ENCODE measurements around the gene AMY2B.

- no peak for TF ChIP-seq EZH2 (IDR thresholded peaks at IDR 0.05; ENCODE audit: borderline replicate concordance, insufficient read depth, low read depth, low read length, poor library complexity, severe bottlenecking)
- TF ChIP-seq, protein P1, sequence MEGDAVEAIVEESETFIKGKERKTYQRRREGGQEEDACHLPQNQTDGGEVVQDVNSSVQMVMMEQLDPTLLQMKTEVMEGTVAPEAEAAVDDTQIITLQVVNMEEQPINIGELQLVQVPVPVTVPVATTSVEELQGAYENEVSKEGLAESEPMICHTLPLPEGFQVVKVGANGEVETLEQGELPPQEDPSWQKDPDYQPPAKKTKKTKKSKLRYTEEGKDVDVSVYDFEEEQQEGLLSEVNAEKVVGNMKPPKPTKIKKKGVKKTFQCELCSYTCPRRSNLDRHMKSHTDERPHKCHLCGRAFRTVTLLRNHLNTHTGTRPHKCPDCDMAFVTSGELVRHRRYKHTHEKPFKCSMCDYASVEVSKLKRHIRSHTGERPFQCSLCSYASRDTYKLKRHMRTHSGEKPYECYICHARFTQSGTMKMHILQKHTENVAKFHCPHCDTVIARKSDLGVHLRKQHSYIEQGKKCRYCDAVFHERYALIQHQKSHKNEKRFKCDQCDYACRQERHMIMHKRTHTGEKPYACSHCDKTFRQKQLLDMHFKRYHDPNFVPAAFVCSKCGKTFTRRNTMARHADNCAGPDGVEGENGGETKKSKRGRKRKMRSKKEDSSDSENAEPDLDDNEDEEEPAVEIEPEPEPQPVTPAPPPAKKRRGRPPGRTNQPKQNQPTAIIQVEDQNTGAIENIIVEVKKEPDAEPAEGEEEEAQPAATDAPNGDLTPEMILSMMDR (IDR thresholded peaks at IDR 0.05): no peak
These were observed 11.1 kb downstream of the AMY2B start for GRCh38 chr1:103582464-103582863.
